Esophagus squamous epithelium (tissue), 5 donors: ENCODE data around the gene CD44. TPM values are rescaled to one million over a fixed set of nuclear protein-coding genes. Genes with fewer than 3 reads are reported as not detected.

Experiments used
- DNase-seq: peaks from one replicate; lab custom pipeline; 2025; lab: John Stamatoyannopoulos, UW
- H3K27ac ChIP-seq, 4 donors: fragments of 200-600 bp; sonication (generic); one replicate each; pipeline ENCODE4 v1.5.1; 2016 to 2019; ENCODE audit warnings: mild to moderate bottlenecking in 1 of 4
- H3K27me3 ChIP-seq, 4 donors: fragments of 200-600 bp; sonication (generic); 1 replicate in 3 of 4; 2 replicates in 1 of 4; pipeline versions ENCODE4 v1.5.1 to v1.6.0; 2017 to 2021; ENCODE audit warnings: antibody characterized with exemption in 1 of 4
- H3K36me3 ChIP-seq, 3 donors: fragments of 200-600 bp; sonication (generic); one replicate each; pipeline ENCODE4 v1.5.1; 2016 to 2019
- H3K4me1 ChIP-seq, 3 donors: fragments of 200-600 bp; sonication (generic); one replicate each; pipeline ENCODE4 v1.5.1; 2017 to 2019
- H3K4me3 ChIP-seq, 4 donors: fragments of 200-600 bp; sonication (generic); 1 replicate in 3 of 4; 2 replicates in 1 of 4; pipeline ENCODE4 v1.5.1; 2016 to 2019; ENCODE audit warnings: mild to moderate bottlenecking in 2 of 4, moderate library complexity in 1 of 4
- H3K9me3 ChIP-seq, 3 donors: fragments of 200-600 bp; sonication (generic); one replicate each; pipeline ENCODE4 v1.5.1; 2016 to 2019
- CTCF ChIP-seq, 6 experiments: fragments of 450-650 bp in 4 of 6; fragments of 200-600 bp in 2 of 6; sonication (generic) in 2 of 6; IDR thresholded peaks; one replicate each; pipeline ENCODE4 v1.5.1; 2016 to 2019; ENCODE audit warnings: antibody characterized with exemption in 6 of 6, mild to moderate bottlenecking in 4 of 6, moderate library complexity in 4 of 6
- POLR2A ChIP-seq, 4 donors: fragments of 450-650 bp; IDR thresholded peaks; one replicate each; pipeline ENCODE4 v1.6.1; 2017; ENCODE audit warnings: antibody characterized with exemption in 4 of 4, mild to moderate bottlenecking in 4 of 4, moderate library complexity in 3 of 4
- WGBS, 2 donors: methylation state at CpG; one replicate each; pipeline ENCODE4 v1.1.5; 2018; 5-methylcytosine and 5-hydroxymethylcytosine counted together
- intact Hi-C: fragments of 100-400 bp; cut with DNase I; formaldehyde crosslinking; loops from one replicate; pipeline ENCODE4 v1.15.0; 2022
- total RNA-seq, 4 donors: library from RNA; depleted of rRNA; stranded (reverse); fragments of >200 nt; gene quantifications; one replicate each; pipeline ENCODE4 v1.1.0, GENCODE V29; 2016
- donor health status: DM: yes; HTN: yes; CAD: no.

The CD44 gene
- total RNA-seq, 4 donors from 2014 or later = 418 to 565 (median 463) TPM

GRCh38 chr11:35102267-35102666, 36.7 kb upstream of the CD44 start:
- H3K9me3 ChIP-seq = no peaks in the 10 kb centered on the region
- intact Hi-C loops = no loop called here
- H3K4me3 ChIP-seq = no peak overlapping the region
- no peak for TF ChIP-seq POLR2A (IDR thresholded peaks at IDR 0.05)
- H3K4me1 ChIP-seq = peaks cover 7 to 62% (median 24%) of the 10 kb centered on the region in 3 donors
- no peaks in the 10 kb centered on the region for H3K27me3 ChIP-seq
- H3K36me3 ChIP-seq = no peaks in the 10 kb centered on the region
- WGBS, 2 donors = 52 to 54% methylated on average over 2 of the region's 2 CpGs
- no peak overlapping the region for H3K27ac ChIP-seq
- no peak for DNase-seq

GRCh38 chr11:35103366-35104208, 35.4 kb upstream of the CD44 start:
- TF ChIP-seq CTCF (IDR thresholded peaks at IDR 0.05) (no peak), POLR2A (IDR thresholded peaks at IDR 0.05) (no peak)
- no peaks in the 10 kb centered on the region for H3K27me3 ChIP-seq
- 29 to 46% methylated on average over 6 of the region's 6 CpGs for WGBS, 2 donors
- no peaks in the 10 kb centered on the region for H3K9me3 ChIP-seq
- DNase-seq = no peak
- H3K4me1 ChIP-seq = peaks cover 4 to 56% (median 24%) of the 10 kb centered on the region in 3 donors
- H3K27ac ChIP-seq = peak overlapping the region in 1 of 4 donors; percentile 41
- H3K36me3 ChIP-seq = no peaks in the 10 kb centered on the region
- H3K4me3 ChIP-seq = no peak overlapping the region
- intact Hi-C loops = no loop called here

- intact Hi-C loops = no loop called here
- no peaks in the 10 kb centered on the region for H3K36me3 ChIP-seq
- no peak for DNase-seq
- TF ChIP-seq POLR2A (IDR thresholded peaks at IDR 0.05) (no peak), CTCF (IDR thresholded peaks at IDR 0.05) (no peak)
- no peak overlapping the region for H3K4me3 ChIP-seq
- H3K4me1 ChIP-seq = peaks cover 4 to 45% (median 25%) of the 10 kb centered on the region in 3 donors
- no peak overlapping the region for H3K27ac ChIP-seq
- H3K27me3 ChIP-seq = no peaks in the 10 kb centered on the region
- no peaks in the 10 kb centered on the region for H3K9me3 ChIP-seq
- WGBS, 2 donors = 90 to 93% methylated on average over 2 of the region's 2 CpGs
Observed at GRCh38 chr11:35104655-35105054, 34.3 kb upstream of the CD44 start.

GRCh38 chr11:35105319-35106079, 33.5 kb upstream of the CD44 start:
- Histone ChIP-seq H3K27ac (no peak overlapping the region), H3K27me3 (no peaks in the 10 kb centered on the region), H3K4me1 (peaks cover 5 to 43% (median 24%) of the 10 kb centered on the region in 3 donors), H3K36me3 (no peaks in the 10 kb centered on the region), H3K9me3 (no peaks in the 10 kb centered on the region), H3K4me3 (no peak overlapping the region)
- no peak for TF ChIP-seq POLR2A (IDR thresholded peaks at IDR 0.05)
- TF ChIP-seq CTCF (IDR thresholded peaks at IDR 0.05) = no peak
- intact Hi-C loops = no loop called here
- no peak for DNase-seq

- Histone ChIP-seq H3K9me3 (no peaks in the 10 kb centered on the region), H3K36me3 (no peaks in the 10 kb centered on the region), H3K27me3 (no peaks in the 10 kb centered on the region), H3K4me1 (peaks cover 16 to 54% (median 32%) of the 10 kb centered on the region in 3 donors), H3K27ac (no peak overlapping the region), H3K4me3 (no peak overlapping the region)
- intact Hi-C loops = no loop called here
- no peak for DNase-seq
- TF ChIP-seq CTCF (IDR thresholded peaks at IDR 0.05) (no peak), POLR2A (IDR thresholded peaks at IDR 0.05) (no peak)
- WGBS, 2 donors = 58 to 78% methylated on average over 2 of the region's 2 CpGs
Observed at GRCh38 chr11:35106595-35106994, 32.4 kb upstream of the CD44 start.
